GM18861 (cell line): ENCODE results near the gene RERE.
A peak's percentile ranks its signal among the peaks of the same experiment; 100 is the strongest.
"Not testable (repeated sequence)": the region's sequence is repeated elsewhere in the genome, so short reads cannot be mapped to it uniquely, and the experiment has no call there.

Source experiments
- ATAC-seq: cut with Tn5 transposase; IDR thresholded peaks from one replicate; pipeline ENCODE4 v1.9.1; 2021; ENCODE audit not compliant: unreplicated experiment

RERE gene

GRCh38 chr1:8809342-8809736 is 8.1 kb downstream of the RERE start:
- no peak for ATAC-seq

DNA sequence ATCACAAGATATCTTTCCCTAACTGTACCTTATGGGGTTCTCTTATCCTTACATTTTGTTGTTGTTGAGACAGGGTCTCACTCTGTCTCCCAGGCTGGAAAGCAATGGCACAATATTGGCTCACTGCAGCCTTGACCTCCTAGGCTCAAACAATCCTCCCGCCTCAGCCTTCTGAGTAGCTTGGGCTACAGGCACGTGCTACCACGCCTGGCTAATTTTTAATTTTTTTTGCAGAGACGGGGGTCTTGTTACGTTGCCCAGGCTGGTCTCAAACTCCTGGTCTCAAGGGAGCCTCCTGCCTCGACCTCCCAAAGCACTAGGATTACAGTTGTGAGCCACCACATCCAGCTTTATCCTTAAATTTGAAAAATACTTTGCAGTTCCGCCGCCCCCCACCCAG is 10.4 kb downstream of the RERE start:
- no peak for ATAC-seq

GRCh38 chr1:8800416-8800815 is 17.0 kb downstream of the RERE start:
- ATAC-seq = no peak

GRCh38 chr1:8797216-8797615 is 20.2 kb downstream of the RERE start:
- no peak for ATAC-seq

- ATAC-seq = no peak
These were observed 20.6 kb downstream of the RERE start for GRCh38 chr1:8796812-8797211.

GRCh38 chr1:8794605-8795004 is 22.8 kb downstream of the RERE start:
- ATAC-seq = no peak

DNA sequence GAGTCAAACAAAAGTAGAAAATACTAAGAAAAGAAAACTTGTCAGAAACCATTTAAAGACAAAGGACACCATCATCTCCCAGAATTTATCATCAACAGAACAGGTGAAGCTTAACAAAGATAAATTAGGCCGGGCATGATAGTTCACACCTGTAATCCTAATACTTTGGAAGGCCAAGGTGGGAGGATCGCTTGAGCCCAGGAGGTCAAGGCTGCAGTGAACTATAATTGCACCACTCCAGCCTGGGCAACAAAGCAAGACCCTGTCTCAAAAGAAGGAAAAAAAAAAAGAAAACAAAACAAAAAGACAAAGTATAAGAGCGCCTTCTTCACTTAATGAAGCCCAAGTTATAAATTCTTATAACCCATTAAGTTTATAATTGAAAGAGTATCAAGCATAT is 25.6 kb downstream of the RERE start:
- no peak for ATAC-seq

GRCh38 chr1:8790987-8791386 is 26.5 kb downstream of the RERE start:
- ATAC-seq = no peak

DNA sequence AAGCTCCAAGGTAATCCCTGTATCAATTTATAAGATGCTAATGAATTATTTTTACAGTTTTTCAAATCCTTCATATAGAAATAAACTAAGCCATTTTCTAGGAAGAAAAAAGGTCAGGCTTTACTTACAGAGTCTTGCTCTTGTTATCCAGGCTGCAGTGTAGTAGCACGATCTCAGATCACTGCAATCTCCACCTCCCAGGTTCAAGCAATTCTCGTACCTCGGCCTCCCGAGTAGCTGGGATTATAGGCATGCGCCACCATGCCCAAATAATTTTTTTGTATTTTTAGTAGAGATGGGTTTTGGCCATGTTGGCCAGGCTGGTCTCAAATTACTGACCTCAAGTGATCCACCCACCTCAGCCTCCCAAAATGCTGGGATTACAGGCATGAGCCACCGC is 27.0 kb downstream of the RERE start:
- ATAC-seq = no peak

GRCh38 chr1:8789314-8790214 is 27.9 kb downstream of the RERE start:
- no peak for ATAC-seq

GRCh38 chr1:8787218-8787617 is 30.2 kb downstream of the RERE start:
- no peak for ATAC-seq

- ATAC-seq = not testable (repeated sequence)
These were observed 31.2 kb downstream of the RERE start for GRCh38 chr1:8786204-8786603.

GRCh38 chr1:8782955-8783354 is 34.5 kb downstream of the RERE start:
- no peak for ATAC-seq

DNA sequence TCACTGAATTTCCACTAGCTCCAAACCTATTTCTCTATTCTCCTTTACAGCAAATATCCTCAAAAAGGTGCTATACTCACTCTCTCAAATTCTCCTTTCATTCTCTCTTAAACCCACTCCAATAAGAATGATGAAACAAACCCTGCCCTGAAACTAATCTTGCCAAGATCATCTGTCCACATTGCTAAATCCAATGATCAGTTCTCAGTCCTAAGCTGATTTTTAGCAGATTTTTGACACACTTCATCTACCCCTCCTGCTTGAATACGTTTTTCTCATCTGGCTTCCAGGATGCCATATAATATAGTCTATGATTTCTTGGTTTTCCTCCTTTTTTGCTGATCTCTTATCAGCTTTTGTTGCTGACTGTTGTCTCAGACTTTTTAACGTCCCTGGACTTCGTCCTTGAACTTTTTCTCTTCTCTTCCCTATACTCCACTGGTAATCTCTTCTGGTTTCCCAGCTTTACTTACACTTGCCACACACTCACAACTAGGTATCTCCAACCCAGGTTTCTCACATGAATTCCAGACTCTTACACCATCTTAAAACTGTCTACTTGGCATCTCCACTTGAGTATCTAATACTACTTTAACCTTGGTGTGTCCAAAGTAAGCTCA is 35.3 kb downstream of the RERE start:
- no peak for ATAC-seq

DNA sequence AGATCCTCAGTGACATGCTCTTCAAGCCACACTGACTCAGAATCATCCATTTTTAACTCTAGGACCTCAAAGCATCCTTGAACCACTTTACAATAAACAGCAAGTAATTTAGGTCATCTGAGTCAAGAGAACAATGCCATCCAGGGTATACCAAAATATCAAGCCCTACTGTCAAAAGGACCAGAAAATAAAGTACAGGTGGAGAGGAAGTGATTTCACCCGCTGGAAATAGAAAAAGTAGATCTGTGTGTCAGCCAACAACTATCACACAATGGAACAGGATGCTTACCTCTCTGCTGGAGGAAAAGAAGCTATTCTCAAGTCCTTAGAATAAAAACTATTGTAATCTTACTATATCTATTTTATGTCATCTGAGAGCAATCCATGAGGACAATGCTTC is 37.0 kb downstream of the RERE start:
- ATAC-seq = no peak

- ATAC-seq = no peak
These were observed 39.6 kb downstream of the RERE start for GRCh38 chr1:8777867-8778266.

DNA sequence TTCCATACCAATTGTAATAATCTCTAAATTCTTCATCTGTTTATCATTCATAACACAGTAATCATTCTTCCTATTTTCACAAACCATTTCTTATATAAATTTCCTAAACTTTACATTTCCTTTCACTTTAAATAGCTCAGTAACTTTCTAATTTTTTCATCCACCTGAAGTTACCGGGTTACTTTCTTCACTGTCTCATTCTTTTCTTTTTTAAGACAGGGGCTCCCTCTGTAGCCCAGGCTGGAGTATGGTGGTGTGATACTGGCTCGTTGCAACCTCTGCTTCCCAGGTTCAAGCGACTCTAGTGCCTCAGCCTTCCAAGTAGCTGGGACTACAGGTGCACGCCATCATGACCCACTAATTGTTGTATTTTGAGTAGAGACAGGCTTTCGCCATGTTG is 41.3 kb downstream of the RERE start:
- no peak for ATAC-seq

GRCh38 chr1:8767006-8767405 is 50.4 kb downstream of the RERE start:
- ATAC-seq = no peak

DNA sequence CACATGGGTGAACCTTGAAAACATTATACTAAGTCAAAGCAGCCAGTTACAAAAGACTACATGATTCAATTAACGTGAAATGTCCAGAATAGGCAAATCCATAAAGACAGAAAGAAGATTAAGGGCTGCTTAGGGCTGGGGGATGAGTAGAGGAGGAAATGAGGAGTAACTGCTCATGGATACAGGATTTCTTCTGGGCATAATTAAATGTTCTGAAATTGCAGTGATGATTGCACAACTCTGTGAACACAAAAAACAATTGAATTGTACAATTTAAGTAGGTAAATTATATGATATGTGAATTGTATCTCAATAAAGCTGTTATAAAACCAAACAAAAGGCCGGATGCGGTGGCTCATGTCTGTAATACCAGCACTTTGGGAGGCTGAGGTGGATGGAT is 52.2 kb downstream of the RERE start:
- ATAC-seq = no peak

DNA sequence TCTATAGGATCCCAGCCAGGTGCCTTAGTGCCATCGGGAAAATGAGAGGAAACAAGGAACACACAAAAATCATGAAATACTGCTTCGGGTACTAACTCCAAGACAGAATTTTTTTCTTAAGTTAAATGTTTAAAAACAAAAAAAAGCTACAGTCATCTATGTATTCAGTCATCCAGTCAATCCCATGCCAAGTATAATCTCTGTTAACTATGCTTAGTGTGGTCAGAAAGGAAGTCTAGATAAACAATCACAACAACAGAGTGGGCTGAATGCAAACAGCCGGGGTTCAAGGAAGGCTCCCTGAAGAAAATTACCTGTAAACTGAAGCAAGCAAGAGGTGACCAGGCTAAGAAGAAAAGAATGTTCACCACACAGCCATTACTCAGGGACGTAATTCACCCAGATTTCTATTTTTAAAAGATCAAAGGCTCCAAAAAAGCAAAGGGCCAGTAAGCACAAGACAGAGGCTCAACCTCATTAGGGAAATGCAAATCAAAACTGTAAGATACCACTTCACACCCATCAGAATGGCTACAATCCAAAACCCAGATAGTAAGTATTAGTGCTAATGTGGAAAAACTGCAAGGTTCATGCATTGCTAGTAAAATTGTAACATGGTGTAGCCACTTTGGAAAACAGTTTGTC is 53.0 kb downstream of the RERE start:
- no peak for ATAC-seq

DNA sequence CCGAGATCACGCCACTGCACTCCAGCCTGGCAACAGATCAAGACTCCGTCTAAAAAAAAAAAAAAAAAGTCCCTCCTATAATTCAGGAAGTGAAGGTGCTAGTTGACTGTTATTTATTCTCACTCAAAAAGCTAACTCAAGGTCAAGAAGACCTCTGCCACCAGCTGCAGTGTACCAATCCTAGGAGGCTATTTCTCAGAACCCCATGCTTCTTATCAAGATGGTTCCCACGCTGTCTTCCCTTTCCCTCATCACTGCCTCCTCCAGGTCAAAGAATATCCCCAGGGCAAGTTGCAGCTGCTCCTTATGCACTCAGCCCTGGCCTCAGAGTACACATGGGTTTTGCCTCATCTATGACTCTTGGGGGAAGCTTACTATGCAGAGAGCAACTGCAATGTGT is 53.6 kb downstream of the RERE start:
- peak; percentile 41 for ATAC-seq

- no peak for ATAC-seq
These were observed 62.4 kb downstream of the RERE start for GRCh38 chr1:8754993-8755392.
